GM18858 (cell line): ENCODE measurements around the gene RPA3.

Experiments used
- ATAC-seq: cut with Tn5 transposase; IDR thresholded peaks from one replicate; pipeline ENCODE4 v1.9.1; 2021; ENCODE audit not compliant: unreplicated experiment

The RPA3 gene

DNA sequence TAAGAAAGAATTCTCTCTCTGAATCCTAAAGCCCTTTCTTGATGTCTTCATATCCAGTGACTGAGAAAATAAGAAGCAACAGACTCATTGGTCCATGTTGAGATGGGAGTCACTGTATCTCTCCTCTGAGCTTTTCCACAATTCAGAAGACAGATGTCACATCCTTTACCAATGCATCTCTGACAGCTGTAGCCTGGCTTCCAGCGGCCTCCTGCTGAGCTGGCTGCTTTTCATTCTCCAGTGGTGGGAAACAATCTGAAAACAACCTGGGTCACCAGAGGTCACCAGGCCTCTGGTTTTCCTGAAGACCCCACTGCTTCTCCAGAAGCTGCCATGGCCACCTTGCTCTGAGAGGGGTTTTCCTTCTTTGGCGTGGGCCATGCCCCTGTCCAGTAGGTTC lies 18.3 kb upstream of the RPA3 start:
- no peak for ATAC-seq

DNA sequence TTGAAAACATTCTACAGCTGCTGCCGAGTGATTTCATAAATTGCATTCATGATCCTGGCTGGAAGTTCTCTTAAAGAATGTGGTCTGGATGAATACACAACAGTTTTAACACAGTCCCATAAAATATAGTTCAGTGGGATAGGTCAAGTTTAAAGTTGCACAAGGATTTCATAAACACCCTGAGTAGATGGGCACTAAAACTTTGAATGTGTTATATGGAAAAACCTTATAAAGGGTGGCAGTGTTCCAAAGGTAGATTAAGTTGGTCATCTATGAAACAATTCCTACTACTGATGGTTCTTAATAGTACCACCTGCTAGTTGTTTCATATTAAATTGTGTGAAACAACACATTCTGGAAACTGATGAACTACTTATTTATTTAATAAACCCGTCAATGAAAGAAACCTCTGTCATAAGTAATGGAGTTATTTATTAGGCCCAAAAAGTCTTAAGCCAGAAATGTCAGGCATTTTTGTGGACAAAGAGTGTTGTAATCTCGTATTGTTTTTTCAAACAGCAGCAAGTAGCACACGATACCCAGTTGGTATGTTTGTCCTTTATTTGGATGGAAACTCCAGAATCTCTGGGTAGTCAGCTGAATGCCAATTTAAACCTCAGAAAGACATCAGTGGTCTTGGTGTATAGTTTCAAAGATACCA lies 14.3 kb upstream of the RPA3 start:
- ATAC-seq = no peak

DNA sequence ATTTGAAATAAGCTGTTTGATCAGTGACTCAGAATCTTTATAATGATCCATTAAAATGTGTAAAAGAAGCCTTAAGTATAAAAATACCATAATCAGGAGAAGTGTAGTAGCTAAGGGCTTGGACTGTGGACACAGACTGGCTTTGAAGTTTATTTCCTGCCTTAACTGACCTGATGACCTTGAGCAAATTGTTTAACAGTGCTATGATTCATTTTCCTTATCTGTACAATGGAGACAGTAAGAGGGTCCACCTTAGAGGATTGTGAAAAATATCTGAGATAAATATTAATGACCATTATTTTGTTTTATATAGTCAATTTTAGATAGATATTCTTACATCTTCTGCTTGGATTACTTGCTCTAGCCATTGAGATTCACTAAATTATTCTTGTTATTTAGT lies 13.3 kb upstream of the RPA3 start:
- ATAC-seq = no peak

DNA sequence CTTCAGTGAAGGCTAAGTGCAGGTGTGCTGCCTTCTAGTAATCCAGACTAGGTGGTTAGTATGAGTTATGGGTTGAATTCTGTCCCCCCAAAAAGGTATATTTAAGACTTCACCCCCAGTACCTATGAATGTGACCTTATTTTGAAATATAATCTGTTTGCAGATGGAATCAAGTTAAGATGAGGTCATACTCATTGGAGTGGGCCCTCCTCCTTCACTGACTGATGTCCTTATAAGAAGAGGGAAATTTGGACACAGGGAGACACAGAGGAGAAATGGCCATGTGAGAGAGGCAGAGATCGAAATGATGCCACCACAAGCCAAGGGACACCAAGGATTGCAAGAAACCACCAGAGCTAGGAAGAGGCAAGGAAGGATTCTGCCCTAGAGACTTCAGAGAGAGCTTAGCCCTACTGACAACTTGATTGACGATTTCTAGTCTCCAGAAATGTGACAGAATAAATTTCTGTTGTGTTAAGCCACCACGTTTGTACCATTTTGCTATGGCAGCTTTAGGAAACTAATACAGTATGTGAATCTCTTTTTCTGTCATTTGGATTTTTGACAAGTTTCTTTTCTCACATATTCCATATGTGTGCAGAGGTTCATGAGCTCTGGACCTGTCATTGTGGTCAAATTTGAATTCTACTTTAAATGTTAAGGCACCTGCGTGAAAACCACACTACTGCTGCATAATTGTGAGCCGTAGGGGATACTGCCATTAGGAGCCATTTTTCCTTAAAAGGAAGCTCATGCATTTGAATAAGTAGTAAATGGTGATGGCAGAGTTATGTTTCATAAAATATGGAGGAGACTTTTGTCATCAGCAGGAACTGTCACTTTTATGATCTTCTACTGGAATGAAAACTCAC lies 2.6 kb upstream of the RPA3 start:
- ATAC-seq = no peak

DNA sequence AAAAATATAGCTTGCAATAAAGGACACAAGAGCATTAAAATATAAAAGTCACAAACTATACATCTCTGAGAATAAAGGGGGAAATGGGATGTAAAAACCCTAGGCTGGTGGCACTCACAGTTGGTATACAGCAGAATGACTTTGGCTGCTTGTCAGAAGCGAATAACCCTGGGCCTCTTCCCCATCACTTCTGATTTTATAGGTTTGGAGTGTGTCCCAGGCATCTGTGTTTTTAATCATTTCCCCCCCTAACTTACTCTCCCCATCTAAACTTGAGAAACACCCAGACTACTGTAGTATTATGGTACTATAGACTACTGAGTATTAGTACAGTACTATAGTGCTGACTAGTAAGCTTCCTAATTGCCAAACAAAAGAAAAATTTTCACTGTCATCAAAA lies 1.8 kb upstream of the RPA3 start:
- ATAC-seq = no peak

DNA sequence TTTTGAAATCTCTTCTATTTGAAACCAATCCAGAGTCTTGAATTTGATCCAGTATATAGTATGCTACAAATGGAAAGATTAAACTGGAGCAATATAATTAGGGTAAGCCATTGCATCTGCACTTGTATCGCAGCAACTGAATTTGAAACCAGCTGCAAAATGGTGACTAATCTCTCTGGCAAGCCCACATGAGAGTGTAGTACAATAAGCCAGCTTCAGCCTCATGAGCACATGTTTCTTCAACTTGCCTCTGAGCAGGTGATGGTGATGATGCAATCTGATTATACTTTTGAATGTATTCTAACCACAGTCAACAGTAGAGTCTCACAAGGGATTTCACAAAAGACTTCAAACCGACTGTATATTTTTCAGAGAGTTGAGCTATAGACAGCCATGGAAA lies 829 bp upstream of the RPA3 start:
- ATAC-seq = peak; percentile 97

DNA sequence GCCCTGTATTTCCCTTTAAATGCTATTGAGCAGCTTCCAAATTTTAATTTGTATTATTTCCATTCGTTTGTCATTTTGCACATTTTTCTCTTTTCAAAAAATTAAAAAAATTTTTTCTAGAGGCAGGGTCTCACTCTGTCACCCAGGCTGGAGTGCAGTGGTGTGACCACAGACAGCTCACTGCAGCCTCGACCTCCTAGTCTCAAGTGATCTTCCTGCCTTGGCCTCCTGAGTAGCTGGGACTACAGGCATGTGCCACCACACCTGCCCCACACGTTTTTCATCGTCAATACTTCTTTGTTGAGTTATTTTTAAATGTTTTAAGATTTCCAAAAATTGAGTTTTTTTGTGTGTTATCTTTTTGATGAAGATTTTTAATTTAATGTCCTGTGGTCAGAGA lies 4.7 kb downstream of the RPA3 start:
- ATAC-seq = no peak

DNA sequence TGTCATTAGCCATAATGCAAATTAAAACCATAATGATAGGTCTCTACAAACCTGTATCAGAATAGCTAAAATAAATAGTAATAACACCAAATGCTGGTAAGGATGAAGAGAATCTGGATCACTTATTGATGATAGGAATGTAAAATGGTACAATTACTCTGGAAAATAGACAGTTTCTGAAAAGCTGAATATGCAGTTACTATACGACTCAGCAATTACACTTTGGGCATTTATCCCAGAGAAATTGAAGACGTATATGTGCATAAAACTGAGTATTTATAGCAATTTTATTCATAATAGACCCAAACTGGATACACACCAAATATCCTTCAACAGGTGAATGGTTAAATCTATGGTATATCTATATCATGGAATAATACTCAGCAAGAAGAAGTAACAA lies 7.9 kb downstream of the RPA3 start:
- no peak for ATAC-seq

DNA sequence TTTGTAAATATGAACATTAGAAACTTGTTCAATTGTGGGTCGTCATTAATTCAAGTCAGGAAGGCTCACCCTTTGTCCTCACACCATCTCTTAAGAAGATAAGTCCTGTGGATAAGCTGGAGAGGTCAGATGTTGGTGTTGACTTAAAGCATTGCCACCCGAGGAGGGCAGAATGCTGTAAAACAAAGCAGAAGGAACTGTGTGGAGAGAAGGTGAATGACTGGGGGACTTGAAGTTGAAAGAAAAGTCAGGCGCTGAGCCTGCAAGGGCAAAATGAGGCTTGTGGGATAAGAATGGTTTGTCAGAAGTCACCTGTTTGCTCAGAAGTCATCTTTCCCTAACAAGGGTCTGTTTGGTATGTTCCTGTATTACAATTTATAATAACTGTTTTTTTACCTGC lies 9.1 kb downstream of the RPA3 start:
- no peak for ATAC-seq

DNA sequence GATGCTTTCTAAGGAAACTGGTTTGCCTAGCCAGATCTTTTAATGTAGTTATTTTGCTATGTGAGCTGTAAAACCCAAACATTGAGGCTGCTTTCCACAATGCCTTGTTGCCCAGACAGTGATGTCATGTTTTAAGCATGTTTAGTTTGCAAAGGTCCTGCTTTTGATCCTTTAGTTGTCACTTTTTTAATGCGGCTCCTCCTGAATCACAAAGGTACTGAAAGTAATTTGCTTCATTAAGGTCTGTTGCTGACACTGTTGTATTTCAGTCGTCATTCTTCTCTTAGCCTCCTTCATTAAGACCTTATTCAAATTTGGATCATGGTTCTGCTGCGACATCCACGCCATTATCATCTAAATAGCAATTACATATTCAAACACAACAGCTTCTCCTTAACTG lies 10.6 kb downstream of the RPA3 start:
- no peak for ATAC-seq

DNA sequence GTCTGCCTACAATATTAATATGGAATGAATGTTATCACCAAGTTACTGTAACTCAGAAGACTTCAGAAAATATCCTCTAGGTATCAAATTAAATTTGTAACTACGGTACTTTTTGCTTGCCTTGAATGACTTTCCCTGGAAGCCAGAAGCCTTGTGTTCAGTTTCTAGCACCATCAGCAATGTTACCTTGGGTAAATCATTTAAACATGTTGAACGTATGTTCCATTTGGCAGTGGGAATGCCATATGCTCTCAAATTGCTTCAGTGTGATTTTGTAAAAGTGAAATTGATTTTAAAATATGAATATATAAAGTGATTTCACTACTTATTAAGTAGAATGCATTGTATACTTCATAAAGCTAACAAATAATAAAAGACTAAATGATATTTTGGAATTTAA lies 11.2 kb downstream of the RPA3 start:
- ATAC-seq = no peak

DNA sequence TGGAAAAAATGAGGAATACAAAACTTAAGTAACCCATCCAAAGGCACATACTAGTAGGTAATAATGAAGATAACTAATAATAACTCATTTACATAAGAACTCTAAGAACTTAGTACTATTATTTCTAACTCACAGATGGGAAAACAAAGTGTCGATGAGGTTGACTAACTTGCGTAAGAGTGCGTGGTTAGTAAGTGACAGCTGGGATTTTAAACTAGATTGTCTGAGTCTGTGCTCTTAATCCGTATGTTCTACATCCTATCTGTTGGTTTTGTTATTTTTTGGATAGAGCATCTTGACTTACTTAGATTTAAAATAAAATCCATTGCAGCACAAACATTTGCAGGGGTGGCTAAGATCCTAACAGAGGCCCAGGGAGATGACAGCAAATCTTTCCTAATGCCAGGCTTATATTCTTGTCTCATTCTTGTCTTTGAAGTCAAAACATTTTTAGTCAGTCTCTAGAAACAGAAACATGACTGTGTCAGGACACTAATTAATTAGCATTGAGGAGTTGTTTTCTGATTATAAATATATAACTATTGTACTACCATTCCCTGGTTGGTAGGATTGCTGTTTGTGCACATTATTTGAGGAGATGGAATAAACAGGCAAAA lies 11.7 kb downstream of the RPA3 start:
- ATAC-seq = no peak

DNA sequence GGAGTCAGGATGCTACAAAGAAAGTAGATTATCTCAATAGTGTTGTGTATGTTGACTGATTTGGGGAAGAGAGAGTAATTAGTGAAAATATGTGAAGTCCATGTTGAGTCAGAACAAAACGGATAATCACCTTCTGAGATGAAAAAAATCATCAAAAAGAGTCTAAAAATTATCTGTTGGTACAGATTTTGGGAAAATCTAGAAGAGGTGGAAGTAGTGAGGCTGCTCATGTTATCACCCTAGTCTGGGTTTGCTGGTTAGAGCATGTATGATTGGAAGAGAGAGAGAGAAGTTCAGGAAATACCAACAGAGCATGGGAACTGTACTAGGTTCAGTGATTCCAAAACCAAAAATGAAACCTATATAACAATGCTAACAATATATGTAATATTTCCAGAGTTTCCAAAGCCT lies 12.3 kb downstream of the RPA3 start:
- peak; percentile 52 for ATAC-seq

DNA sequence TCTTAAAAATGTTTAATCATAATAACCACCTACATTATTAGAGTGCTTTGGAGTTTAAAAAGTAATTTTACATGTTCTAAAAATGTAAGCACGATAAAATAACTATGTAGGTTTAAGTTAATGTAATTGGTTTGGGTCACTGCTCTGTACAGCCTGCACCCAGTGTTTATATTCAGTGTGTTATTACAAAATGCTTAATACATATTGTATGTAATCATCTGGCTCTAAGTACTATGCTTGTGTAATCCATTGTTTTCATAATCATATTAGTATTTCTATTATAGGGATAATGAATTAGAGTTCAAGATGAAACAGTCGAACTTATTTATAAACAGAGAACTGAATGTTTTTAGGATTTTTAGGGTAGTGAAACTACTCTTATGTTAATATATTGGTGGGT lies 13.1 kb downstream of the RPA3 start:
- ATAC-seq = no peak

DNA sequence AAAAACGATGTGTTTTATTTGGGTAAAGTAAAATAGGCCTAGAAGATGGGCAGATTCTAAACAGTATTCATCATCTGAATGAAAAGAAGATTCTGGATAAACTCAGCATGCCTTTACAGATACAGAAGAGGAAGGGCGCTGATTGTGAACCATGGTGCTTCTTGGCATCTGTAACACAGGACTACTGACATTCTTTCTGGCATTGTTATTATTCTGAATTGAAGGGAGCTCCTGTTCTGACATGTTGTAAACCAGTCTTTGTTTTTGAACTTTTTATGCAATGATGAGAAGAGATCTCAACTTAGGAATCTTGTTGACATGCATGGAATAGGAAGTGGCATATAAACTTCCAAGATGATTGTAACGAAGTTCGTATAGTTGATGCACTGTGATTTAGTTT lies 13.5 kb downstream of the RPA3 start:
- no peak for ATAC-seq

DNA sequence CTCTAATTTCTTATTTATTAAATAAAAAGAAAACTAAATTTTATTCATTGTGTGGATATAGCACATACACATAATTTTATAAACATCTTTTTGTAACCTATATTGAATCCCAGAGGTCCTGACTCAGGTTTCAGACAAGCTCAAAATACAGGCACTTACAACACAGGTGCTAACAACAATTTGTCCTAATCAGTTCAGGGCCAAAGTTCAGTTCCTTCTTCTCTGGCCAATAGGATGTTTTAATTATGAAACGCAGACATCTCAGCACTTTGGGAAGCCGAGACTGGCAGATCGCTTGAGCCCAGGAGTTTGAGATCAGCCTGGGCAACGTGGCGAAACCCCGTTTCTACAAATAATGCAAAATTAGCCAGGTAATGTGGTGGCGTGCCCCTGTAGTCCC lies 15.0 kb downstream of the RPA3 start:
- ATAC-seq = no peak

DNA sequence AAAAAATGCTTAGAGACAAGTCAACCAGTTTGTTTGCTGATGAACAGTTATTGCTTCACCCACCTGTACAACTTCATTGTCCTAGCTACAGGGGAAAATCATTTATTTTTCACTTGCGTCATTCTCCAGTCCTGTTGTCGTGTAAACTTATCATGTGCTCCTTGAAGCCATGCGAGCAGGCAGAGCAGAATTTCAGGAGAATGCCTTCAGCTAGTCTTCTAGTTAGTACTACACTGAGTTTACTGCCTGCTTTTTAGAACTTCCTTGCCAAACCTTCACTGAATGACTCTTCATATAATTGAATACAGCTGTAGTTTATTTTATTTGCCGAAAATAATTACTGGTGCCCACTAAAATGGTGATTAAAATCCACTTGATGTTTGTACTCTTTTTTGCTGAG lies 15.6 kb downstream of the RPA3 start:
- ATAC-seq = no peak

DNA sequence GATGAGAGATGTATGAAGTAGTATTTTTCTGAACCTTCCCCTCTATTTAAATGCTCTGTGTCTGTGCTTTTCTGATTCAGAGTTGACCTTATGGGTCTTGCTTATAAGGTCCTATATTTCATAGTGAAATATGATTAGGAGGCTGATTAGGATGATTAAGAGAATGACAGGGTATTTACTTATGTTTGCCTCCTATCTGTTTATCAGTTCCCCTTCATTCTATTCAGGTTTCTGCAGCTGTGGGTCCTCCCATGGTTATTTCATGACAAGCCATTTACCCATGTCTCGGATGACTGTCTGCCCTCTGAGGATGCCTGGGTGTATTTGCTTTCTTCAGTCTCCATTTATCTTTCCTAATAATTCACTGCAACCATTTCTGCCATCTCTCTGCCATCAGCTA lies 16.9 kb downstream of the RPA3 start:
- no peak for ATAC-seq

DNA sequence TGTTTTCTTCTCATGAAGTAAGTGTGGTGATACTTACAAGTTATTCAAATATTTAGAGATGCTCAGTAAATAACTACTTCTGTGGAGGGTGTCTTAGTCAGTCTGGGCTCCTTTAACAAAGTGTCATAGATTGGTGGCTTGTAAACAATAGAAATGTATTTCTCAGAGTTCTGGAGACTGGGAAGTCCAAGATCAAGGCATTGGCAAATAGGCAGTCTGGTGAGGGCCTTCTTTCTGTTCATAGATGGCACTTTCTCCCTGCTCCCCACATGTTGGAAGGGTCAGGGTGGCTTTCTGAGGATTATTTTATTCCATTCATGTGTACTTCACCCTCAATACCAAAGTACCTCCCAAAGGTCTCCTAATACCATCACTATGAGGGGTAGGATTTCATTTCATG lies 18.4 kb downstream of the RPA3 start:
- no peak for ATAC-seq

DNA sequence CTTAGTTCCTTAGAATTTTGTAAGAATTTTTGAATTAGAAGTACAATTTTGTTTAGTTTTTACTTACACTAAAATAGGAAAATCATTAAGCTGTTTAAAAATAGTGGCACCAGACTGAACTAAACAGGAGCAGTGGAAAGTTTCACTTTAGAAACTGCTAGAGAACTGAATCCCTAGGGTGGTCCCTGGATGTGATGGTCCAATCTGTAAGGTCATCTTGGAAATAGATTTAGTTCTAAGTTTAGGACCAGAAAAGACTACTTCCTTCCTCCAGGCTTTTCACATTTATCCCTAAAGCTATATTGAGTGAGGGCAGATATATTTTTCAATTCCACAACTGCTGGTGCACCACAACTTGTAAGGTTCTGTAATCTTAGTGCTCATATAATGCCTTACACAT lies 19.0 kb downstream of the RPA3 start:
- ATAC-seq = no peak

DNA sequence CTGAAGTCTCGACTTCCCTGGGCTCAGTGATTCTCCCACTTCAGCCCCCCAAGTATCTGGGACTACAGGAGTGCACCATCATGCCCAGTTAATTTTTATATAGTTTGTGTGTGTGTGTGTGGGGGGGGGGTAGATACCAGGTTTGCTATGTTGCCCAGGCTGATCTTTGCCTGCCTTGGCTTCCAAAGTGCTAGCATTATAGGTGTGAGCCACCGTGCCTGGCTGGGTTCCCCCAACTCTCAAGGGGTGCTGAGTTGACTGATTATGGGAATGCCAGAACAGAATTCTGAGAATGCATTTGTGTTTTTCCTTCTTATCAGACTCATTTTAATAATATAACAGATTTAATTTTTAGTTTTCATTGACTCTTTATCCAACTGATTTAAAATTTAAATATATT lies 19.5 kb downstream of the RPA3 start:
- ATAC-seq = no peak

DNA sequence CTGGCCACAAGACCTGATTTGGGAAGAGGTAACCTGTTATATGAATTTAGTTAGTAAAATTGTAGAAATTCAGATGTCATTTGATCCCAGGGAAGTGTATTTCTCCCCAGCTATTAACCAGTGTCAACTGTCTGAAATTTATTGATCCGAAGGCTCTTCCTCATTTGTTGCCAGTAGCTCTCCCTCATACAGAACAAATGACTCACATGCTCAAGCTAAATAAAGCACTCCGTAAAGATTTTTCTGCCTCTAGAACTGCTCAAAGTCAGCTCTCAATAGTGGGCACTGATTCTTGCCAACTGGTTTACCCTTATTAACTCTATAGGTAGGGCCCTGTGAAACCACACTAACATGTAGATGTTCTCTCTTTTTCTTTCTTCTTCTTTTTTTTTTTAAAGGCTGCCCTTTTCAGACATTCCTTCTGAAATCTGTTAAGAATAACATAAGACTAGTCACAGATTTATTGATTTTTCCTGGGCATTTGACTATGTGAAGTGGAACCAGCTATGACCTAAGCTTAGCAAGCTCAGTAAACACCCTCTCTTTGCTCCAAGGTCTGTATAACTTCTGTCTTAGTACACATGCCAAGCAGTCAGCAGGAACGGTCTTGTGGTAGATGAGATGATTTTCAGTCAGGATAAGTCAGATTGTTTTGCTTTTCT lies 21.8 kb downstream of the RPA3 start:
- no peak for ATAC-seq
